HCT116 (cell line): ENCODE measurements around the gene FALEC. TPM values are rescaled to one million over a fixed set of nuclear protein-coding genes. Genes with fewer than 3 reads are reported as not detected.

Experiments used
- ATAC-seq: fragments of 200-7000 bp; cut with Tn5 transposase; 2 replicates; pipeline ENCODE4 v1.9.1; 2020; ENCODE audit warnings: mild to moderate bottlenecking, moderate library complexity
- BruUV-seq: library from RNA; stranded (reverse); fragments of 400-500 nt; replicated peaks from 2 replicates; lab custom pipeline; 2021; lab: Mats Ljungman, UMichigan
- CTCF ChIA-PET: fragments of 300-600 bp; sonication (Branson Sonifier 250); formaldehyde crosslinking; loops from one replicate; lab custom pipeline; 2021; ENCODE audit warnings: antibody characterized with exemption; lab: Charles Lee
- POLR2A ChIA-PET: fragments of 300-600, 350-600 bp; sonication (Branson Sonifier 250); formaldehyde crosslinking; loops from one replicate; lab custom pipeline; 2021; ENCODE audit warnings: antibody characterized with exemption; lab: Charles Lee
- RAD21 ChIA-PET, 2 experiments: fragments of 300-600 bp; sonication (Branson Sonifier 250); formaldehyde crosslinking; loops; one replicate each; lab custom pipeline; 2023; ENCODE audit warnings: low total read pairs in 2 of 2; ENCODE audit not compliant: uncharacterized antibody in 2 of 2, unreplicated experiment in 2 of 2, low non-redundant PET in 1 of 2; lab: Charles Lee
- DNase-seq: peaks from one replicate; pipeline ENCODE4 v3.0.0-alpha.2; 2010; ENCODE audit warnings: low read depth, low spot score
- H2AFZ ChIP-seq: fragments of 200-600 bp; shearing (Covaris generic), sonication (generic); 2 replicates; pipeline ENCODE4 v1.6.1; 2017; ENCODE audit warnings: low read depth, mixed run types, mixed read lengths, antibody characterized with exemption, low read length; ENCODE audit not compliant: poor library complexity, severe bottlenecking
- H3K27ac ChIP-seq: 2 replicates; pipeline ENCODE4 v1.5.1; 2012; ENCODE audit warnings: low read depth, low read length
- H3K27me3 ChIP-seq: fragments of 200-600 bp; sonication (generic); 2 replicates; pipeline ENCODE4 v1.6.1; 2016; ENCODE audit warnings: mixed run types, low read length, mixed read lengths; ENCODE audit not compliant: insufficient read depth
- H3K36me3 ChIP-seq, 2 experiments: fragments of 200-500 bp in 1 of 2; fragments of 200-600 bp in 1 of 2; sonication (Bioruptor generic) in 1 of 2; sonication (generic) in 1 of 2; 2 replicates each; pipeline versions ENCODE4 v1.5.1 to v1.6.1; 2014 to 2016; ENCODE audit warnings: low read length in 2 of 2, inconsistent platforms in 1 of 2, mixed read lengths in 1 of 2, mixed run types in 1 of 2; ENCODE audit not compliant: insufficient read depth in 2 of 2, control insufficient read depth in 1 of 2
- H3K4me1 ChIP-seq, 2 experiments: fragments of 200-600 bp in 1 of 2; sonication (generic) in 1 of 2; 2 replicates each; pipeline versions ENCODE4 v1.5.1 to v1.6.1; 2012 to 2017; ENCODE audit warnings: low read length in 2 of 2, inconsistent platforms in 1 of 2, mild to moderate bottlenecking in 1 of 2, mixed read lengths in 1 of 2, mixed run types in 1 of 2, moderate library complexity in 1 of 2; ENCODE audit not compliant: insufficient read depth in 2 of 2, control insufficient read depth in 1 of 2
- H3K4me2 ChIP-seq: fragments of 200-600 bp; sonication (generic); 2 replicates; pipeline ENCODE4 v1.6.1; 2017; ENCODE audit warnings: mixed run types, low read length, mixed read lengths
- H3K4me3 ChIP-seq, 2 experiments: fragments of 200-600 bp in 1 of 2; sonication (generic) in 1 of 2; replicated peaks in 1 of 2; 2 replicates each; pipeline ENCODE4 v1.5.1; 2011 to 2016; ENCODE audit warnings: low read length in 2 of 2, control low read depth in 1 of 2, low read depth in 1 of 2, mild to moderate bottlenecking in 1 of 2, mixed read lengths in 1 of 2, mixed run types in 1 of 2
- H3K79me2 ChIP-seq: fragments of 200-600 bp; sonication (generic); 2 replicates; pipeline ENCODE4 v1.6.1; 2017; ENCODE audit warnings: mild to moderate bottlenecking, mixed run types, low read length, moderate library complexity, mixed read lengths; ENCODE audit not compliant: insufficient read depth
- H3K9ac ChIP-seq: fragments of 200-600 bp; sonication (generic); 2 replicates; pipeline ENCODE4 v1.6.1; 2016; ENCODE audit warnings: low read length, mixed read lengths
- H3K9me2 ChIP-seq: fragments of 200-600 bp; sonication (generic), shearing (Covaris generic); 2 replicates; pipeline ENCODE4 v1.6.1; 2017; ENCODE audit warnings: mixed run types, mild to moderate bottlenecking, moderate library complexity; ENCODE audit not compliant: insufficient read depth
- H3K9me3 ChIP-seq, 2 experiments: fragments of 200-500 bp in 1 of 2; fragments of 200-600 bp in 1 of 2; sonication (Bioruptor generic) in 1 of 2; sonication (generic) in 1 of 2; 2 replicates each; pipeline ENCODE4 v1.6.1; 2014 to 2017; ENCODE audit warnings: low read length in 2 of 2, mixed read lengths in 2 of 2, inconsistent platforms in 1 of 2, low read depth in 1 of 2, mild to moderate bottlenecking in 1 of 2, mixed run types in 1 of 2, moderate library complexity in 1 of 2; ENCODE audit not compliant: control insufficient read depth in 1 of 2, insufficient read depth in 1 of 2
- H4K20me1 ChIP-seq: fragments of 200-600 bp; sonication (generic), shearing (Covaris generic); 2 replicates; pipeline ENCODE4 v1.6.1; 2017; ENCODE audit warnings: mixed run types, mild to moderate bottlenecking, moderate library complexity; ENCODE audit not compliant: insufficient read depth
- CBX3 ChIP-seq: IDR thresholded peaks from 2 replicates; pipeline ENCODE4 v1.6.1; 2012; ENCODE audit warnings: low read depth
- CEBPB ChIP-seq: IDR thresholded peaks from 2 replicates; pipeline ENCODE4 v1.6.1; 2012; ENCODE audit warnings: low read depth
- EGR1 ChIP-seq: IDR thresholded peaks from 2 replicates; pipeline ENCODE4 v1.6.1; 2012; ENCODE audit warnings: low read depth
- ELF1 ChIP-seq: IDR thresholded peaks from 2 replicates; pipeline ENCODE4 v1.6.1; 2012; ENCODE audit warnings: low read depth, borderline replicate concordance
- EZH2phosphoT487 ChIP-seq: fragments of 200-600 bp; IDR thresholded peaks from 2 replicates; pipeline ENCODE4 v1.6.1; 2018; ENCODE audit warnings: antibody characterized with exemption, borderline replicate concordance
- FOSL1 ChIP-seq: IDR thresholded peaks from 2 replicates; pipeline ENCODE4 v1.6.1; 2012; ENCODE audit warnings: low read depth
- JUND ChIP-seq: IDR thresholded peaks from 2 replicates; pipeline ENCODE4 v1.6.1; 2012
- MAX ChIP-seq: IDR thresholded peaks from 2 replicates; pipeline ENCODE4 v1.6.1; 2012
- POLR2A ChIP-seq: IDR thresholded peaks from 2 replicates; pipeline ENCODE4 v1.7.0; 2011; ENCODE audit warnings: borderline replicate concordance; ENCODE audit not compliant: insufficient read depth, insufficient read length; ENCODE audit errors: extremely low read depth
- RAD21 ChIP-seq: IDR thresholded peaks from 2 replicates; pipeline ENCODE4 v1.6.1; 2012; ENCODE audit warnings: low read depth, mild to moderate bottlenecking
- REST ChIP-seq: IDR thresholded peaks from 2 replicates; pipeline ENCODE4 v1.6.1; 2012; ENCODE audit warnings: low read depth
- SIN3A ChIP-seq: IDR thresholded peaks from 2 replicates; pipeline ENCODE4 v1.6.1; 2012; ENCODE audit warnings: low read depth
- SP1 ChIP-seq: IDR thresholded peaks from 2 replicates; pipeline ENCODE4 v1.6.1; 2012; ENCODE audit warnings: low read depth
- SRF ChIP-seq: IDR thresholded peaks from 2 replicates; pipeline ENCODE4 v1.6.1; 2012; ENCODE audit warnings: low read depth
- TCF7L2 ChIP-seq: IDR thresholded peaks from 2 replicates; pipeline ENCODE4 v1.7.0; 2011; ENCODE audit warnings: borderline replicate concordance, inconsistent platforms; ENCODE audit not compliant: insufficient read depth, insufficient read length; ENCODE audit errors: extremely low read depth
- YY1 ChIP-seq: IDR thresholded peaks from 2 replicates; pipeline ENCODE4 v1.6.1; 2011; ENCODE audit warnings: low read length, low read depth, moderate library complexity, mild to moderate bottlenecking; ENCODE audit not compliant: insufficient replicate concordance; ENCODE audit errors: extremely low read depth
- intact Hi-C: fragments of 100-400 bp; cut with micrococcal nuclease; formaldehyde crosslinking; loops from 2 replicates; pipeline ENCODE4 v1.10.0; 2022
- total RNA-seq: library from RNA; stranded (reverse); gene quantifications from one replicate; pipeline ENCODE4 v1.2.1, GENCODE V29; 2021; ENCODE audit not compliant: unreplicated experiment
- TF ChIP-seq, protein P1 (sequence below), 3 experiments: fragments of 200-600 bp in 1 of 3; sonication (generic) in 1 of 3; IDR thresholded peaks in 2 of 3; conservative IDR thresholded peaks in 1 of 3; 2 replicates each; pipeline ENCODE4 v1.5.1; 2012 to 2017; ENCODE audit warnings: low read depth in 2 of 3, low read length in 2 of 3, antibody characterized with exemption in 1 of 3, borderline replicate concordance in 1 of 3, control low read depth in 1 of 3, mild to moderate bottlenecking in 1 of 3, mixed read lengths in 1 of 3, mixed run types in 1 of 3, moderate library complexity in 1 of 3; ENCODE audit not compliant: insufficient read depth in 1 of 3

Gene FALEC
- total RNA-seq, 1 experiment from 2014 or later: 0.59 TPM

- Histone ChIP-seq H3K27me3 (0 out of 2 replicates have a peak, but pooled peaks cover 2% of the 10 kb centered on the region), H4K20me1 (no peaks in the 10 kb centered on the region), H3K79me2 (no peaks in the 10 kb centered on the region), H3K4me1 (no peaks in the 10 kb centered on the region), H3K27ac (no peak overlapping the region), H3K36me3 (no peaks in the 10 kb centered on the region), H3K4me3 (no peak overlapping the region), H3K9ac (no peak overlapping the region), H3K9me3 (no peaks in the 10 kb centered on the region), H2AFZ (no peak overlapping the region), H3K9me2 (no peaks in the 10 kb centered on the region), H3K4me2 (no peak overlapping the region)
- ChIA-PET CTCF (no interaction called here), POLR2A (no interaction called here), RAD21 (no interaction called here)
- ATAC-seq (no peak), DNase-seq (no peak)
- TF ChIP-seq YY1 (no peak), EGR1 (no peak), REST (no peak), FOSL1 (no peak), EZH2phosphoT487 (no peak)
- intact Hi-C loops: no loop called here
- BruUV-seq: no TSS peak
These were observed 35.6 kb upstream of the FALEC start for GRCh38 chr1:150479927-150480352.

DNA sequence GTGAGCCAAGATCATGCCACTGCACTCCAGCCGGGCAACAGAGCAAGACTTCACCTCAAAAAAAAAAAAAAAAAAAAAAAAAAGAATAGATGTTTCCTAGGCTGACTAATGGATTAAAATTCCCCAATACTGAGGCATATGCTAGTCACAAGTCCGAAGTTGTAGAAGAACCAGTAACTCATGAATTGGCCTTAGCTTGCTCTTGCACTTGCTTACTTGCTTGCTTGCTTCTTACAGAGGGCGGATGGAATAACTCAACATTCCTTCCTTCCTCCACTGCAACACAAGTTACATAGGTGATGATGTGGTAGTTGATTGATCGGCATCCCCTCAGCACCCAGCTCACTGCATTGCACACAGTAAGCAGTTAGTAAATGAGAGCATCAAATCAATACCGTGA lies 31.1 kb upstream of the FALEC start:
- H3K4me3 ChIP-seq: no peak overlapping the region
- intact Hi-C loops: no loop called here
- no peak overlapping the region for H3K4me2 ChIP-seq
- H3K9ac ChIP-seq: no peak overlapping the region
- H3K9me2 ChIP-seq: no peaks in the 10 kb centered on the region
- RAD21 ChIA-PET: no interaction called here
- ATAC-seq (no peak), DNase-seq (no peak)
- no peak overlapping the region for H2AFZ ChIP-seq
- H3K9me3 ChIP-seq: no peaks in the 10 kb centered on the region
- H3K4me1 ChIP-seq: peaks cover 2 to 7% of the 10 kb centered on the region in 2 experiments; a peak in 2 of 4 replicates
- H4K20me1 ChIP-seq: no peaks in the 10 kb centered on the region
- no peak overlapping the region for H3K27ac ChIP-seq
- BruUV-seq: no TSS peak
- CTCF ChIA-PET: no interaction called here
- H3K79me2 ChIP-seq: peaks cover 10% of the 10 kb centered on the region
- POLR2A ChIA-PET: no interaction called here
- H3K36me3 ChIP-seq: 0 out of 4 replicates have a peak, but pooled peaks cover 0 to 5% of the 10 kb centered on the region in 2 experiments
- 0 out of 2 replicates have a peak, but pooled peaks cover under 1% of the 10 kb centered on the region for H3K27me3 ChIP-seq
- TF ChIP-seq SP1 (no peak), SRF (no peak), JUND (no peak), MAX (no peak), POLR2A (no peak), EZH2phosphoT487 (no peak), CBX3 (no peak), RAD21 (no peak), TCF7L2 (no peak), ELF1 (no peak), CEBPB (no peak), FOSL1 (no peak), SIN3A (no peak)
- TF ChIP-seq, protein P1, sequence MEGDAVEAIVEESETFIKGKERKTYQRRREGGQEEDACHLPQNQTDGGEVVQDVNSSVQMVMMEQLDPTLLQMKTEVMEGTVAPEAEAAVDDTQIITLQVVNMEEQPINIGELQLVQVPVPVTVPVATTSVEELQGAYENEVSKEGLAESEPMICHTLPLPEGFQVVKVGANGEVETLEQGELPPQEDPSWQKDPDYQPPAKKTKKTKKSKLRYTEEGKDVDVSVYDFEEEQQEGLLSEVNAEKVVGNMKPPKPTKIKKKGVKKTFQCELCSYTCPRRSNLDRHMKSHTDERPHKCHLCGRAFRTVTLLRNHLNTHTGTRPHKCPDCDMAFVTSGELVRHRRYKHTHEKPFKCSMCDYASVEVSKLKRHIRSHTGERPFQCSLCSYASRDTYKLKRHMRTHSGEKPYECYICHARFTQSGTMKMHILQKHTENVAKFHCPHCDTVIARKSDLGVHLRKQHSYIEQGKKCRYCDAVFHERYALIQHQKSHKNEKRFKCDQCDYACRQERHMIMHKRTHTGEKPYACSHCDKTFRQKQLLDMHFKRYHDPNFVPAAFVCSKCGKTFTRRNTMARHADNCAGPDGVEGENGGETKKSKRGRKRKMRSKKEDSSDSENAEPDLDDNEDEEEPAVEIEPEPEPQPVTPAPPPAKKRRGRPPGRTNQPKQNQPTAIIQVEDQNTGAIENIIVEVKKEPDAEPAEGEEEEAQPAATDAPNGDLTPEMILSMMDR (IDR thresholded peaks at IDR 0.05 in 2 of 3, conservative IDR thresholded peaks at IDR 0.05 in 1 of 3; ENCODE audit: borderline replicate concordance in 1 of 3, insufficient read depth in 1 of 3, low read depth in 2 of 3, low read length in 2 of 3): no peak
